Tibial artery (tissue), 4 donors: ENCODE results near the gene CDC42BPG.

Experiments used
- DNase-seq, 2 donors: peaks; one replicate each; pipeline ENCODE4 v3.0.0-alpha.2; 2019
- H3K27ac ChIP-seq, 2 donors: fragments of 200-600 bp; sonication (generic) in 1 of 2; 1 replicate in 1 of 2; 2 replicates in 1 of 2; pipeline ENCODE4 v1.5.1; 2018 to 2019; ENCODE audit warnings: mild to moderate bottlenecking in 1 of 2
- H3K27me3 ChIP-seq, 2 donors: fragments of 200-600 bp; sonication (generic) in 1 of 2; one replicate each; pipeline versions ENCODE4 v1.5.1 to v1.6.0; 2016 to 2019
- H3K36me3 ChIP-seq, 3 donors: fragments of 200-600 bp; sonication (generic) in 2 of 3; one replicate each; pipeline ENCODE4 v1.5.1; 2016 to 2019; ENCODE audit warnings: mild to moderate bottlenecking in 2 of 3
- H3K4me1 ChIP-seq, 4 donors: fragments of 200-600 bp; sonication (generic) in 2 of 4; 1 replicate in 3 of 4; 2 replicates in 1 of 4; pipeline ENCODE4 v1.5.1; 2016 to 2019
- H3K4me3 ChIP-seq, 2 donors: fragments of 200-600 bp; sonication (generic) in 1 of 2; 1 replicate in 1 of 2; 2 replicates in 1 of 2; pipeline ENCODE4 v1.5.1; 2018 to 2019; ENCODE audit warnings: mild to moderate bottlenecking in 2 of 2
- H3K9me3 ChIP-seq, 3 donors: fragments of 200-600 bp; sonication (generic) in 1 of 3; one replicate each; pipeline ENCODE4 v1.5.1; 2016 to 2019
- CTCF ChIP-seq, 2 experiments: fragments of 200-600 bp in 1 of 2; fragments of 450-650 bp in 1 of 2; IDR thresholded peaks; one replicate each; pipeline ENCODE4 v1.5.1; 2017 to 2019; ENCODE audit warnings: antibody characterized with exemption in 2 of 2, mild to moderate bottlenecking in 1 of 2, moderate library complexity in 1 of 2
- intact Hi-C: fragments of 100-400 bp; cut with DNase I; formaldehyde crosslinking; loops from one replicate; pipeline ENCODE4 v1.15.0; 2023; ENCODE audit warnings: low total_unique reads

CDC42BPG gene

GRCh38 chr11:64851831-64852351 lies 7.4 kb upstream of the CDC42BPG start:
- DNase-seq = no peak
- peaks cover 20 to 36% (median 32%) of the 10 kb centered on the region in 3 donors for H3K36me3 ChIP-seq
- H3K9me3 ChIP-seq = no peaks in the 10 kb centered on the region
- intact Hi-C loops = loop anchor here (5.0 kb wide), 1 partner anchor 160 kb away; the partner anchor contains the start of gene ARL2
- TF ChIP-seq CTCF (IDR thresholded peaks at IDR 0.05) = no peak
- H3K27ac ChIP-seq = peak overlapping the region; percentile 48 to 97
- H3K4me1 ChIP-seq = peaks cover 6 to 88% (median 75%) of the 10 kb centered on the region in 4 donors
- no peak overlapping the region for H3K4me3 ChIP-seq
- H3K27me3 ChIP-seq = no peaks in the 10 kb centered on the region

- Histone ChIP-seq H3K4me3 (no peak overlapping the region), H3K27me3 (no peaks in the 10 kb centered on the region), H3K27ac (peak overlapping the region; percentile 48 to 97), H3K36me3 (peaks cover 20 to 36% (median 32%) of the 10 kb centered on the region in 3 donors), H3K4me1 (peaks cover 1 to 80% (median 67%) of the 10 kb centered on the region in 4 donors), H3K9me3 (no peaks in the 10 kb centered on the region)
- DNase-seq = no peak
- intact Hi-C loops = loop anchor here (5.0 kb wide), 1 partner anchor 161 kb away; the partner anchor contains the start of gene ARL2
- no peak for TF ChIP-seq CTCF (IDR thresholded peaks at IDR 0.05)
Observed at GRCh38 chr11:64850979-64851567, 6.6 kb upstream of the CDC42BPG start.

GRCh38 chr11:64849598-64850356 lies 5.3 kb upstream of the CDC42BPG start:
- no peak overlapping the region for H3K4me3 ChIP-seq
- peaks cover 0 to 2% of the 10 kb centered on the region in 2 donors for H3K27me3 ChIP-seq
- H3K27ac ChIP-seq = peak overlapping the region; percentile 48 to 97
- TF ChIP-seq CTCF (IDR thresholded peaks at IDR 0.05) = no peak
- no peaks in the 10 kb centered on the region for H3K9me3 ChIP-seq
- H3K36me3 ChIP-seq = peaks cover 20 to 33% (median 32%) of the 10 kb centered on the region in 3 donors
- no peak for DNase-seq
- peaks cover 0 to 72% (median 56%) of the 10 kb centered on the region in 4 donors for H3K4me1 ChIP-seq
- intact Hi-C loops = loop anchor here (2.0 to 5.0 kb wide), 2 partner anchors 39 to 163 kb away; partner anchors contain the start of gene ARL2

- Histone ChIP-seq H3K27ac (peak overlapping the region; percentile 48 to 97), H3K27me3 (peaks cover 0 to 5% of the 10 kb centered on the region in 2 donors), H3K36me3 (peaks cover 13 to 26% (median 25%) of the 10 kb centered on the region in 3 donors), H3K4me1 (peaks cover 0 to 72% (median 55%) of the 10 kb centered on the region in 4 donors), H3K4me3 (no peak overlapping the region), H3K9me3 (no peaks in the 10 kb centered on the region)
- no peak for DNase-seq
- intact Hi-C loops = loop anchor here (2.0 kb wide), 1 partner anchor 40 kb away; no protein-coding TSS in a partner anchor
- TF ChIP-seq CTCF (IDR thresholded peaks at IDR 0.05) = no peak
Observed at GRCh38 chr11:64848826-64849597, 4.6 kb upstream of the CDC42BPG start.

GRCh38 chr11:64848214-64848825 lies 3.9 kb upstream of the CDC42BPG start:
- no peak for TF ChIP-seq CTCF (IDR thresholded peaks at IDR 0.05)
- intact Hi-C loops = loop anchor here (2.0 kb wide), 1 partner anchor 40 kb away; no protein-coding TSS in a partner anchor
- peaks cover 6 to 19% (median 18%) of the 10 kb centered on the region in 3 donors for H3K36me3 ChIP-seq
- H3K4me3 ChIP-seq = no peak overlapping the region
- no peaks in the 10 kb centered on the region for H3K9me3 ChIP-seq
- H3K27ac ChIP-seq = peak overlapping the region; percentile 48 to 97
- DNase-seq = no peak
- H3K4me1 ChIP-seq = peaks cover 0 to 67% (median 51%) of the 10 kb centered on the region in 4 donors
- peaks cover 0 to 5% of the 10 kb centered on the region in 2 donors for H3K27me3 ChIP-seq
